Activated effector memory CD4-positive, alpha-beta T cell treated with Interleukin-2 at 50 U/mL for 16 hours (primary cell): ENCODE results near the gene CFAP299.

ENCODE experiments used
- DNase-seq: peaks from one replicate; pipeline ENCODE4 v3.0.0-alpha.2; 2020

Gene CFAP299

GRCh38 chr4:80393246-80393969 is 57.9 kb downstream of the CFAP299 start:
- DNase-seq: no peak

GRCh38 chr4:80393970-80394250 is 58.4 kb downstream of the CFAP299 start:
- DNase-seq: no peak

- no peak for DNase-seq
Measured at GRCh38 chr4:80407246-80407645, 71.7 kb downstream of the CFAP299 start.

- DNase-seq: no peak
Measured at GRCh38 chr4:80409809-80410208, 74.3 kb downstream of the CFAP299 start.

- no peak for DNase-seq
Measured at GRCh38 chr4:80412322-80412721, 76.8 kb downstream of the CFAP299 start.

- no peak for DNase-seq
Measured at GRCh38 chr4:80413086-80413485, 77.6 kb downstream of the CFAP299 start.

GRCh38 chr4:80417019-80417418 is 81.5 kb downstream of the CFAP299 start:
- DNase-seq: no peak

- DNase-seq: no peak
Measured at GRCh38 chr4:80419946-80420345, 84.4 kb downstream of the CFAP299 start.

- no peak for DNase-seq
Measured at GRCh38 chr4:80420638-80421037, 85.1 kb downstream of the CFAP299 start.

GRCh38 chr4:80422727-80423404 is 87.3 kb downstream of the CFAP299 start:
- DNase-seq: no peak

- no peak for DNase-seq
Measured at GRCh38 chr4:80423553-80424224, 88.2 kb downstream of the CFAP299 start.

GRCh38 chr4:80424225-80424581 is 88.7 kb downstream of the CFAP299 start:
- no peak for DNase-seq

GRCh38 chr4:80425124-80426100 is 89.9 kb downstream of the CFAP299 start:
- no peak for DNase-seq

GRCh38 chr4:80431203-80431965 is 95.9 kb downstream of the CFAP299 start:
- DNase-seq: no peak

- no peak for DNase-seq
Measured at GRCh38 chr4:80434238-80434637, 98.7 kb downstream of the CFAP299 start.

- no peak for DNase-seq
Measured at GRCh38 chr4:80438016-80438415, 102.5 kb downstream of the CFAP299 start.

GRCh38 chr4:80439294-80440061 is 103.9 kb downstream of the CFAP299 start:
- DNase-seq: peak; percentile 35

- no peak for DNase-seq
Measured at GRCh38 chr4:80446248-80446647, 110.7 kb downstream of the CFAP299 start.

GRCh38 chr4:80446664-80447063 is 111.1 kb downstream of the CFAP299 start:
- no peak for DNase-seq

- no peak for DNase-seq
Measured at GRCh38 chr4:80447493-80447892, 112.0 kb downstream of the CFAP299 start.

- DNase-seq: no peak
Measured at GRCh38 chr4:80448056-80448455, 112.5 kb downstream of the CFAP299 start.

GRCh38 chr4:80452055-80452454 is 116.5 kb downstream of the CFAP299 start:
- no peak for DNase-seq
